ENCODE measurements around the gene GLIPR1.

DNA sequence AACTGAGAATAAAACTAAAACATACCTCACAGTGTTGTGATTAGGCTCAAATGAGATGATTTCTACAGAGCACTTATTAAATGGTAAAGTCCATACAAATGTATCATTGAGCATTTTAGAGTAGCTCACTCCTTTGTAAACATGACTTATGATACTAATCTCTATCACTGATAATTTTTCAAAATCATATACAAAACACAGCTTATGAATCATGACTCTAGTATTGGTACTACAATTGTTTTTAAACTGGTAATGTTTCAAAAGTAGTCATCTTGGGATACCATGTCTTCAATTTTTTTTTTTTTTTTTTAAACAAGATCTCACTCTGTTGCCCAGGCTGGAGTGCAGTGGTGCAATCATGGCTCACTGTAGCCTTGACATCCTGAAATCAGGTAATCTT lies 70.9 kb downstream of the GLIPR1 start:
- TF ChIP-seq CTCF (IDR thresholded peaks at IDR 0.05; ENCODE audit: extremely low read depth in 1 of 2, insufficient read depth in 1 of 2, low read depth in 1 of 2, low read length in 2 of 2) (no peak), MAX (IDR thresholded peaks at IDR 0.05; ENCODE audit: insufficient read depth, insufficient read length) (no peak), EZH2 (IDR thresholded peaks at IDR 0.05; ENCODE audit: borderline replicate concordance, low read depth, low read length, severe bottlenecking) (no peak), POLR2A (IDR thresholded peaks at IDR 0.05; ENCODE audit: low read depth, low read length) (no peak), POLR2AphosphoS5 (IDR thresholded peaks at IDR 0.05; ENCODE audit: insufficient read depth, low read depth, low read length) (no peak), JUN (IDR thresholded peaks at IDR 0.05; ENCODE audit: borderline replicate concordance, insufficient read depth, insufficient read length, low read depth) (no peak)
